Naive thymus-derived CD4-positive, alpha-beta T cell (primary cell): Measurements from ENCODE around the gene PLEKHA3. TPM values are rescaled to one million over a fixed set of nuclear protein-coding genes. Genes with fewer than 3 reads are reported as not detected.
A peak's percentile ranks its signal among the peaks of the same experiment; 100 is the strongest.

Source experiments
- ATAC-seq: fragments of 150-1000 bp; cut with Tn5 transposase; 2 replicates; pipeline ENCODE4 v1.10.0; 2021; ENCODE audit warnings: mild to moderate bottlenecking, moderate library complexity
- CTCF ChIA-PET: fragments of 350-600 bp; sonication (Branson Sonifier 250); formaldehyde crosslinking; loops from one replicate; lab custom pipeline; 2021; ENCODE audit warnings: antibody characterized with exemption; lab: Charles Lee
- POLR2A ChIA-PET: fragments of 350-600 bp; sonication (Branson Sonifier 250); formaldehyde crosslinking; loops from one replicate; lab custom pipeline; 2021; ENCODE audit warnings: antibody characterized with exemption, inconsistent platforms; lab: Charles Lee
- DNase-seq, 9 donors: peaks; one replicate each; pipeline versions ENCODE4 v3.0.0 to v3.0.0-alpha.2; 2020 to 2022; ENCODE audit warnings: mixed read lengths in 1 of 9
- H3K27ac ChIP-seq: one replicate; pipeline ENCODE4 v1.7.0; 2013; ENCODE audit warnings: mild to moderate bottlenecking, low read depth, low read length, moderate library complexity
- H3K27me3 ChIP-seq, 2 donors: one replicate each; pipeline ENCODE4 v1.7.0; 2013; ENCODE audit warnings: low read length in 2 of 2, mild to moderate bottlenecking in 2 of 2, moderate library complexity in 2 of 2; ENCODE audit not compliant: control insufficient read depth in 2 of 2, insufficient read depth in 2 of 2
- H3K36me3 ChIP-seq, 3 experiments: 1 replicate in 2 of 3; 2 replicates in 1 of 3; pipeline ENCODE4 v1.7.0; 2013; ENCODE audit warnings: low read length in 3 of 3, mild to moderate bottlenecking in 3 of 3, moderate library complexity in 1 of 3; ENCODE audit not compliant: insufficient read depth in 3 of 3, control insufficient read depth in 2 of 3
- H3K4me1 ChIP-seq, 2 donors: one replicate each; pipeline ENCODE4 v1.7.0; 2013; ENCODE audit warnings: low read length in 2 of 2, mild to moderate bottlenecking in 2 of 2, moderate library complexity in 1 of 2; ENCODE audit not compliant: control insufficient read depth in 2 of 2, insufficient read depth in 2 of 2
- H3K4me3 ChIP-seq: 2 replicates; pipeline ENCODE4 v1.7.0; 2013; ENCODE audit warnings: mild to moderate bottlenecking, low read length
- H3K9me3 ChIP-seq, 3 experiments: 1 replicate in 2 of 3; 2 replicates in 1 of 3; pipeline ENCODE4 v1.7.0; 2013; ENCODE audit warnings: low read length in 3 of 3; ENCODE audit not compliant: control insufficient read depth in 2 of 3
- H3K27ac Mint-ChIP-seq, 9 donors: one replicate each; pipeline ENCODE4 v1.8.0; 2020 to 2022; ENCODE audit warnings: mixed read lengths in 9 of 9, mild to moderate bottlenecking in 8 of 9, moderate library complexity in 5 of 9, inconsistent platforms in 2 of 9
- H3K27me3 Mint-ChIP-seq, 5 donors: one replicate each; pipeline ENCODE4 v1.8.0; 2021 to 2022; ENCODE audit warnings: mixed read lengths in 5 of 5, mild to moderate bottlenecking in 1 of 5
- H3K36me3 Mint-ChIP-seq, 5 donors: one replicate each; pipeline ENCODE4 v1.8.0; 2020 to 2022; ENCODE audit warnings: mixed read lengths in 5 of 5, mild to moderate bottlenecking in 3 of 5, inconsistent platforms in 1 of 5
- H3K4me1 Mint-ChIP-seq, 7 donors: one replicate each; pipeline ENCODE4 v1.8.0; 2020 to 2022; ENCODE audit warnings: mixed read lengths in 7 of 7, mild to moderate bottlenecking in 3 of 7, inconsistent platforms in 1 of 7
- H3K4me3 Mint-ChIP-seq, 10 donors: one replicate each; pipeline ENCODE4 v1.8.0; 2020 to 2022; ENCODE audit warnings: mild to moderate bottlenecking in 10 of 10, mixed read lengths in 10 of 10, moderate library complexity in 6 of 10, inconsistent platforms in 2 of 10
- H3K9me3 Mint-ChIP-seq, 11 donors: one replicate each; pipeline ENCODE4 v1.8.0; 2020 to 2022; ENCODE audit warnings: mixed read lengths in 11 of 11, mild to moderate bottlenecking in 4 of 11, inconsistent platforms in 1 of 11, moderate library complexity in 1 of 11
- intact Hi-C, 2 donors: fragments of 100-400 bp; cut with micrococcal nuclease; formaldehyde crosslinking; loops; one replicate each; pipeline ENCODE4 v1.15.1; 2023
- polyA plus RNA-seq, 2 donors: library from polyadenylated mRNA; unstranded; fragments of 300-500 nt; fragmentation: Illumina TruSeq; gene quantifications; one replicate each; pipeline ENCODE4 v1.2.3, GENCODE V29; 2021
- total RNA-seq, 6 experiments: library from RNA in 5 of 6; stranded (reverse) in 5 of 6; gene quantifications; 1 replicate in 5 of 6; 2 replicates in 1 of 6; pipeline ENCODE4 v1.2.3 and lab custom pipeline; 2021 to 2026

The PLEKHA3 gene
- total and polyA plus RNA-seq, 7 experiments from 2014 or later = 21.6 to 33.7 (median 26.4) TPM

GRCh38 chr2:178498137-178498536 is 17.9 kb downstream of the PLEKHA3 start:
- CTCF ChIA-PET = no interaction called here
- H3K4me1 Mint-ChIP-seq = peaks cover 0 to 12% (median 0%) of the 10 kb centered on the region in 7 donors

GRCh38 chr2:178499640-178500039 is 19.4 kb downstream of the PLEKHA3 start:
- Mint-ChIP-seq H3K27ac (no peak overlapping the region), H3K36me3 (peaks cover 27 to 53% (median 29%) of the 10 kb centered on the region in 5 donors), H3K4me3 (no peak overlapping the region), H3K4me1 (peaks cover 0 to 12% (median 0%) of the 10 kb centered on the region in 7 donors), H3K27me3 (no peaks in the 10 kb centered on the region), H3K9me3 (no peaks in the 10 kb centered on the region)
- no peaks in the 10 kb centered on the region for H3K4me1 ChIP-seq
- ATAC-seq = no peak
- no peaks in the 10 kb centered on the region for H3K9me3 ChIP-seq
- no peak for DNase-seq
- ChIA-PET POLR2A (no interaction called here), CTCF (no interaction called here)
- no peak overlapping the region for H3K4me3 ChIP-seq
- no peaks in the 10 kb centered on the region for H3K27me3 ChIP-seq
- intact Hi-C loops = no loop called here
- H3K36me3 ChIP-seq = peaks cover 25 to 57% (median 32%) of the 10 kb centered on the region in 3 experiments
- H3K27ac ChIP-seq = no peak overlapping the region

More at GRCh38 chr2:178498137-178498536, 17.9 kb downstream of the PLEKHA3 start:
- intact Hi-C loops = no loop called here
- Mint-ChIP-seq H3K4me3 (no peak overlapping the region), H3K9me3 (no peaks in the 10 kb centered on the region), H3K27me3 (no peaks in the 10 kb centered on the region), H3K27ac (no peak overlapping the region), H3K36me3 (peaks cover 27 to 55% (median 34%) of the 10 kb centered on the region in 5 donors)
- ATAC-seq = no peak
- no peak overlapping the region for H3K4me3 ChIP-seq
- H3K27me3 ChIP-seq = no peaks in the 10 kb centered on the region
- POLR2A ChIA-PET = no interaction called here
- DNase-seq = no peak
- H3K4me1 ChIP-seq = no peaks in the 10 kb centered on the region
- H3K9me3 ChIP-seq = no peaks in the 10 kb centered on the region
- peaks cover 27 to 67% (median 38%) of the 10 kb centered on the region in 3 experiments for H3K36me3 ChIP-seq
- H3K27ac ChIP-seq = no peak overlapping the region

- Histone ChIP-seq H3K36me3 (peaks cover 20 to 44% (median 21%) of the 10 kb centered on the region in 3 experiments), H3K9me3 (no peaks in the 10 kb centered on the region), H3K4me3 (no peak overlapping the region), H3K27me3 (no peaks in the 10 kb centered on the region), H3K27ac (no peak overlapping the region), H3K4me1 (no peaks in the 10 kb centered on the region)
- Mint-ChIP-seq H3K4me1 (peaks cover 0 to 9% (median 0%) of the 10 kb centered on the region in 7 donors), H3K27me3 (no peaks in the 10 kb centered on the region), H3K9me3 (no peaks in the 10 kb centered on the region), H3K36me3 (peaks cover 14 to 40% (median 22%) of the 10 kb centered on the region in 5 donors), H3K4me3 (no peak overlapping the region), H3K27ac (peak overlapping the region in 1 of 9 donors; percentile 36)
- no peak for DNase-seq
- POLR2A ChIA-PET = no interaction called here
- ATAC-seq = no peak
- CTCF ChIA-PET = no interaction called here
- intact Hi-C loops = no loop called here
These were observed 22.5 kb downstream of the PLEKHA3 start for GRCh38 chr2:178502751-178503150.

GRCh38 chr2:178506101-178506500 is 25.8 kb downstream of the PLEKHA3 start:
- ChIA-PET POLR2A (no interaction called here), CTCF (no interaction called here)
- H3K27me3 Mint-ChIP-seq = no peaks in the 10 kb centered on the region
- H3K4me3 Mint-ChIP-seq = no peak overlapping the region
- intact Hi-C loops = loop anchor here in 1 of 2 donors (2.0 kb wide), 1 partner anchor 25 kb away; the partner anchor contains the start of gene PLEKHA3
- no peak for ATAC-seq
- H3K4me1 Mint-ChIP-seq = peaks cover 0 to 18% (median 0%) of the 10 kb centered on the region in 7 donors
- Histone ChIP-seq H3K9me3 (no peaks in the 10 kb centered on the region), H3K27ac (no peak overlapping the region), H3K4me1 (no peaks in the 10 kb centered on the region), H3K27me3 (no peaks in the 10 kb centered on the region), H3K36me3 (peaks cover 11 to 24% (median 12%) of the 10 kb centered on the region in 3 experiments), H3K4me3 (no peak overlapping the region)
- no peaks in the 10 kb centered on the region for H3K9me3 Mint-ChIP-seq
- DNase-seq = no peak
- H3K27ac Mint-ChIP-seq = no peak overlapping the region
- H3K36me3 Mint-ChIP-seq = peaks cover 7 to 31% (median 11%) of the 10 kb centered on the region in 5 donors

- POLR2A ChIA-PET = no interaction called here
- Histone ChIP-seq H3K4me3 (no peak overlapping the region), H3K27ac (no peak overlapping the region), H3K9me3 (no peaks in the 10 kb centered on the region), H3K27me3 (no peaks in the 10 kb centered on the region), H3K36me3 (peaks cover 8 to 20% (median 9%) of the 10 kb centered on the region in 3 experiments), H3K4me1 (no peaks in the 10 kb centered on the region)
- intact Hi-C loops = loop anchor here in 1 of 2 donors (2.0 kb wide), 1 partner anchor 26 kb away; the partner anchor contains the start of gene PLEKHA3
- Mint-ChIP-seq H3K27me3 (no peaks in the 10 kb centered on the region), H3K4me3 (no peak overlapping the region), H3K27ac (peak overlapping the region in 1 of 9 donors; percentile 6), H3K36me3 (peaks cover 6 to 28% (median 11%) of the 10 kb centered on the region in 5 donors), H3K9me3 (no peaks in the 10 kb centered on the region), H3K4me1 (peaks cover 0 to 19% (median 0%) of the 10 kb centered on the region in 7 donors)
- CTCF ChIA-PET = no interaction called here
- ATAC-seq (no peak), DNase-seq (no peak)
These were observed 26.3 kb downstream of the PLEKHA3 start for GRCh38 chr2:178506524-178506923.

- POLR2A ChIA-PET = no interaction called here
- Mint-ChIP-seq H3K4me1 (peaks cover 0 to 22% (median 0%) of the 10 kb centered on the region in 7 donors), H3K9me3 (no peaks in the 10 kb centered on the region), H3K27ac (peak overlapping the region in 1 of 9 donors; percentile 6), H3K27me3 (no peaks in the 10 kb centered on the region), H3K36me3 (peaks cover 7 to 27% (median 13%) of the 10 kb centered on the region in 5 donors), H3K4me3 (no peak overlapping the region)
- H3K9me3 ChIP-seq = no peaks in the 10 kb centered on the region
- no peak overlapping the region for H3K27ac ChIP-seq
- no peak for ATAC-seq
- CTCF ChIA-PET = no interaction called here
- H3K4me1 ChIP-seq = no peaks in the 10 kb centered on the region
- H3K27me3 ChIP-seq = no peaks in the 10 kb centered on the region
- peaks cover 5 to 19% (median 8%) of the 10 kb centered on the region in 3 experiments for H3K36me3 ChIP-seq
- intact Hi-C loops = loop anchor here in 1 of 2 donors (2.0 kb wide), 1 partner anchor 26 kb away; the partner anchor contains the start of gene PLEKHA3
- no peak for DNase-seq
- no peak overlapping the region for H3K4me3 ChIP-seq
These were observed 26.7 kb downstream of the PLEKHA3 start for GRCh38 chr2:178506949-178507348.

GRCh38 chr2:178508646-178509045 is 28.4 kb downstream of the PLEKHA3 start:
- H3K9me3 ChIP-seq = no peaks in the 10 kb centered on the region
- H3K27me3 ChIP-seq = no peaks in the 10 kb centered on the region
- Mint-ChIP-seq H3K27me3 (no peaks in the 10 kb centered on the region), H3K4me3 (no peak overlapping the region), H3K9me3 (no peaks in the 10 kb centered on the region), H3K27ac (peak overlapping the region in 1 of 9 donors; percentile 54), H3K36me3 (peaks cover 3 to 31% (median 18%) of the 10 kb centered on the region in 5 donors), H3K4me1 (peaks cover 0 to 25% (median 0%) of the 10 kb centered on the region in 7 donors)
- POLR2A ChIA-PET = no interaction called here
- H3K4me3 ChIP-seq = no peak overlapping the region
- intact Hi-C loops = no loop called here
- ATAC-seq = no peak
- H3K4me1 ChIP-seq = no peaks in the 10 kb centered on the region
- H3K36me3 ChIP-seq = peaks cover 0 to 14% (median 0%) of the 10 kb centered on the region in 3 experiments
- H3K27ac ChIP-seq = no peak overlapping the region
- DNase-seq = no peak
- CTCF ChIA-PET = no interaction called here
